GM18508 (cell line): ENCODE data around the gene GRIK2.

Source experiments
- ATAC-seq: cut with Tn5 transposase; IDR thresholded peaks from one replicate; pipeline ENCODE4 v1.9.1; 2021; ENCODE audit warnings: moderate number of reproducible peaks; ENCODE audit not compliant: insufficient read depth, unreplicated experiment

The GRIK2 gene

GRCh38 chr6:101689156-101689555 lies 295.6 kb downstream of the GRIK2 start:
- no peak for ATAC-seq

- ATAC-seq: no peak
These were observed 296.2 kb downstream of the GRIK2 start for GRCh38 chr6:101689695-101690094.

- no peak for ATAC-seq
These were observed 307.1 kb downstream of the GRIK2 start for GRCh38 chr6:101700655-101701054.

GRCh38 chr6:101703311-101703710 lies 309.8 kb downstream of the GRIK2 start:
- no peak for ATAC-seq

- no peak for ATAC-seq
These were observed 312.4 kb downstream of the GRIK2 start for GRCh38 chr6:101705866-101706265.

- ATAC-seq: no peak
These were observed 313.1 kb downstream of the GRIK2 start for GRCh38 chr6:101706576-101706975.

- no peak for ATAC-seq
These were observed 318.0 kb downstream of the GRIK2 start for GRCh38 chr6:101711518-101711917.

GRCh38 chr6:101716387-101716786 lies 322.9 kb downstream of the GRIK2 start:
- ATAC-seq: no peak

GRCh38 chr6:101716810-101717209 lies 323.3 kb downstream of the GRIK2 start:
- ATAC-seq: no peak

- ATAC-seq: no peak
These were observed 326.0 kb downstream of the GRIK2 start for GRCh38 chr6:101719521-101719920.

- no peak for ATAC-seq
These were observed 329.0 kb downstream of the GRIK2 start for GRCh38 chr6:101722471-101722870.

GRCh38 chr6:101722991-101723579 lies 329.6 kb downstream of the GRIK2 start:
- ATAC-seq: no peak

- no peak for ATAC-seq
These were observed 334.9 kb downstream of the GRIK2 start for GRCh38 chr6:101728388-101728787.

GRCh38 chr6:101728956-101729355 lies 335.4 kb downstream of the GRIK2 start:
- no peak for ATAC-seq

GRCh38 chr6:101730954-101731353 lies 337.4 kb downstream of the GRIK2 start:
- ATAC-seq: no peak

GRCh38 chr6:101733899-101734298 lies 340.4 kb downstream of the GRIK2 start:
- no peak for ATAC-seq

- ATAC-seq: no peak
These were observed 345.0 kb downstream of the GRIK2 start for GRCh38 chr6:101738481-101738880.

- no peak for ATAC-seq
These were observed 347.1 kb downstream of the GRIK2 start for GRCh38 chr6:101740631-101741030.

GRCh38 chr6:101741474-101742171 lies 348.1 kb downstream of the GRIK2 start:
- ATAC-seq: no peak

- no peak for ATAC-seq
These were observed 353.7 kb downstream of the GRIK2 start for GRCh38 chr6:101747160-101747559.

- ATAC-seq: no peak
These were observed 354.2 kb downstream of the GRIK2 start for GRCh38 chr6:101747716-101748115.

GRCh38 chr6:101755931-101756330 lies 362.4 kb downstream of the GRIK2 start:
- no peak for ATAC-seq
